ENCODE measurements around the gene KIR2DL3. TPM values are rescaled to one million over a fixed set of nuclear protein-coding genes. Genes with fewer than 3 reads are reported as not detected.
A peak's percentile ranks its signal among the peaks of the same experiment; 100 is the strongest.
"Not testable (repeated sequence)": the region's sequence is repeated elsewhere in the genome, so short reads cannot be mapped to it uniquely, and the experiment has no call there.

Gene KIR2DL3
- total RNA-seq, 1 experiment from 2014 or later = not detected

GRCh38 chr19:54747614-54748322 is 9.5 kb downstream of the KIR2DL3 start:
- intact Hi-C loops (cut with micrococcal nuclease); H3K4me3 Mint-ChIP-seq (ENCODE audit: unreplicated experiment); H3K27me3 Mint-ChIP-seq (ENCODE audit: insufficient read depth, unreplicated experiment); H3K36me3 Mint-ChIP-seq (ENCODE audit: insufficient read depth, unreplicated experiment); CTCF ChIA-PET; H3K4me1 Mint-ChIP-seq (ENCODE audit: insufficient read depth, unreplicated experiment); BruUV-seq (replicated peaks); H3K27ac Mint-ChIP-seq (ENCODE audit: low read depth, unreplicated experiment): not testable (repeated sequence)
- POLR2A ChIA-PET = interaction anchor here (1.1 to 1.3 kb wide), 2 partner anchors 9 to 16 kb away, joined by 4 read pairs; no protein-coding TSS in a partner anchor
- peaks cover 27% of the 10 kb centered on the region for H3K9me3 Mint-ChIP-seq (ENCODE audit: unreplicated experiment)
- peak; percentile 83 for DNase-seq (ENCODE audit: unreplicated experiment)

- BruUV-seq (replicated peaks); H3K36me3 Mint-ChIP-seq (ENCODE audit: insufficient read depth, unreplicated experiment); H3K4me3 Mint-ChIP-seq (ENCODE audit: unreplicated experiment); CTCF ChIA-PET; intact Hi-C loops (cut with micrococcal nuclease); H3K27ac Mint-ChIP-seq (ENCODE audit: low read depth, unreplicated experiment); POLR2A ChIA-PET; H3K27me3 Mint-ChIP-seq (ENCODE audit: insufficient read depth, unreplicated experiment); H3K4me1 Mint-ChIP-seq (ENCODE audit: insufficient read depth, unreplicated experiment): not testable (repeated sequence)
- peaks cover 25% of the 10 kb centered on the region for H3K9me3 Mint-ChIP-seq (ENCODE audit: unreplicated experiment)
- DNase-seq (ENCODE audit: unreplicated experiment) = peak; percentile 25
Observed at GRCh38 chr19:54750276-54750675, 12.0 kb downstream of the KIR2DL3 start.

GRCh38 chr19:54756204-54757110 is 18.1 kb downstream of the KIR2DL3 start:
- H3K4me1 Mint-ChIP-seq (ENCODE audit: insufficient read depth, unreplicated experiment); BruUV-seq (replicated peaks); intact Hi-C loops (cut with micrococcal nuclease); H3K4me3 Mint-ChIP-seq (ENCODE audit: unreplicated experiment); CTCF ChIA-PET; H3K36me3 Mint-ChIP-seq (ENCODE audit: insufficient read depth, unreplicated experiment); H3K27ac Mint-ChIP-seq (ENCODE audit: low read depth, unreplicated experiment); H3K27me3 Mint-ChIP-seq (ENCODE audit: insufficient read depth, unreplicated experiment); DNase-seq (ENCODE audit: unreplicated experiment): not testable (repeated sequence)
- POLR2A ChIA-PET = interaction anchor here (1.1 kb wide), 1 partner anchor 9 kb away, joined by 4 read pairs; no protein-coding TSS in a partner anchor
- peaks cover 56% of the 10 kb centered on the region for H3K9me3 Mint-ChIP-seq (ENCODE audit: unreplicated experiment)

- peaks cover 50% of the 10 kb centered on the region for H3K9me3 Mint-ChIP-seq (ENCODE audit: unreplicated experiment)
- H3K4me1 Mint-ChIP-seq (ENCODE audit: insufficient read depth, unreplicated experiment); BruUV-seq (replicated peaks); CTCF ChIA-PET; H3K36me3 Mint-ChIP-seq (ENCODE audit: insufficient read depth, unreplicated experiment); intact Hi-C loops (cut with micrococcal nuclease); H3K4me3 Mint-ChIP-seq (ENCODE audit: unreplicated experiment); H3K27ac Mint-ChIP-seq (ENCODE audit: low read depth, unreplicated experiment); H3K27me3 Mint-ChIP-seq (ENCODE audit: insufficient read depth, unreplicated experiment); DNase-seq (ENCODE audit: unreplicated experiment); POLR2A ChIA-PET: not testable (repeated sequence)
Observed at GRCh38 chr19:54758577-54758976, 20.3 kb downstream of the KIR2DL3 start.

GRCh38 chr19:54764219-54764618 is 25.9 kb downstream of the KIR2DL3 start:
- H3K36me3 Mint-ChIP-seq (ENCODE audit: insufficient read depth, unreplicated experiment); intact Hi-C loops (cut with micrococcal nuclease); H3K4me3 Mint-ChIP-seq (ENCODE audit: unreplicated experiment); H3K27me3 Mint-ChIP-seq (ENCODE audit: insufficient read depth, unreplicated experiment); BruUV-seq (replicated peaks); H3K4me1 Mint-ChIP-seq (ENCODE audit: insufficient read depth, unreplicated experiment); H3K27ac Mint-ChIP-seq (ENCODE audit: low read depth, unreplicated experiment): not testable (repeated sequence)
- DNase-seq (ENCODE audit: unreplicated experiment) = peak; percentile 86
- ChIA-PET CTCF (interaction anchor here (1.2 kb wide), 1 partner anchor 91 kb away, joined by 4 read pairs; no protein-coding TSS in a partner anchor), POLR2A (interaction anchor here (0.7 to 0.9 kb wide), 2 partner anchors 16 to 45 kb away, joined by 3 to 4 read pairs; no protein-coding TSS in a partner anchor)
- H3K9me3 Mint-ChIP-seq (ENCODE audit: unreplicated experiment) = peaks cover 32% of the 10 kb centered on the region

GRCh38 chr19:54766464-54766863 is 28.2 kb downstream of the KIR2DL3 start:
- BruUV-seq (replicated peaks); DNase-seq (ENCODE audit: unreplicated experiment); H3K27ac Mint-ChIP-seq (ENCODE audit: low read depth, unreplicated experiment); intact Hi-C loops (cut with micrococcal nuclease); H3K27me3 Mint-ChIP-seq (ENCODE audit: insufficient read depth, unreplicated experiment); H3K4me1 Mint-ChIP-seq (ENCODE audit: insufficient read depth, unreplicated experiment); H3K4me3 Mint-ChIP-seq (ENCODE audit: unreplicated experiment); POLR2A ChIA-PET; H3K36me3 Mint-ChIP-seq (ENCODE audit: insufficient read depth, unreplicated experiment): not testable (repeated sequence)
- CTCF ChIA-PET = interaction anchor here (0.7 kb wide), 1 partner anchor 772 kb away, joined by 3 read pairs; no protein-coding TSS in a partner anchor
- peaks cover 22% of the 10 kb centered on the region for H3K9me3 Mint-ChIP-seq (ENCODE audit: unreplicated experiment)

GRCh38 chr19:54769646-54770045 is 31.3 kb downstream of the KIR2DL3 start, which contains the start of gene KIR2DL1:
TSS of gene KIR2DL1 (plus strand) at chr19:54769793. CDS start at chr19:54769851, 58 bp downstream.
- BruUV-seq (replicated peaks); intact Hi-C loops (cut with micrococcal nuclease); POLR2A ChIA-PET; CTCF ChIA-PET; H3K36me3 Mint-ChIP-seq (ENCODE audit: insufficient read depth, unreplicated experiment); H3K27me3 Mint-ChIP-seq (ENCODE audit: insufficient read depth, unreplicated experiment); DNase-seq (ENCODE audit: unreplicated experiment); H3K27ac Mint-ChIP-seq (ENCODE audit: low read depth, unreplicated experiment); H3K4me1 Mint-ChIP-seq (ENCODE audit: insufficient read depth, unreplicated experiment); H3K4me3 Mint-ChIP-seq (ENCODE audit: unreplicated experiment): not testable (repeated sequence)
- peaks cover 48% of the 10 kb centered on the region for H3K9me3 Mint-ChIP-seq (ENCODE audit: unreplicated experiment)

GRCh38 chr19:54770511-54770910 is 32.2 kb downstream of the KIR2DL3 start:
- CTCF ChIA-PET; H3K4me3 Mint-ChIP-seq (ENCODE audit: unreplicated experiment); intact Hi-C loops (cut with micrococcal nuclease); POLR2A ChIA-PET; DNase-seq (ENCODE audit: unreplicated experiment); H3K36me3 Mint-ChIP-seq (ENCODE audit: insufficient read depth, unreplicated experiment); BruUV-seq (replicated peaks); H3K27me3 Mint-ChIP-seq (ENCODE audit: insufficient read depth, unreplicated experiment); H3K27ac Mint-ChIP-seq (ENCODE audit: low read depth, unreplicated experiment); H3K4me1 Mint-ChIP-seq (ENCODE audit: insufficient read depth, unreplicated experiment): not testable (repeated sequence)
- H3K9me3 Mint-ChIP-seq (ENCODE audit: unreplicated experiment) = peaks cover 57% of the 10 kb centered on the region
